ENCODE results near the gene SDK1.
"Not testable (repeated sequence)": the region's sequence is repeated elsewhere in the genome, so short reads cannot be mapped to it uniquely, and the experiment has no call there.

Gene SDK1

GRCh38 chr7:4080954-4081353, 779.9 kb downstream of the SDK1 start:
- no peak overlapping the region for H3K4me3 ChIP-seq (ENCODE audit: low read depth, low read length)

DNA sequence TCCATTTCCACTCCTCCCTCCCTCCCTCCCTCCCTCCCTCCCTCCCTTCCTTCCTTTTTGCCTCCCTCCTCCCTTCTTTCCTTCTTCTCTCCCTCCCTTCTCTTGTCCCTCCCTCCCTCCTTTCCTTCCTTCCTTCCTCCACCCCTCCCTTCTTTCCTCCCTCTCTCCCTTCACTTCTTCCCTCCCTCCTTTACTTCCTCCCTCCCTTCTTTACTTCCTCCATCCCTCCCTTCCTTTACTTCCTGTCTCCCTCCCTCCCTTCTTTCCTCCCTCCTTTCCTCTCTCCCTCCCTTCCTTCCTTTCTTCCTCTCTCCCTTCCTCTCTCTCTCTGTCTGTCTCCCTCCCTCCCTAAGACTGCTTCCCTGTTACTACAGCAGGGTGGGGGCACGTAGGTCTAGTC, 782.5 kb downstream of the SDK1 start:
- no peak overlapping the region for H3K4me3 ChIP-seq (ENCODE audit: low read depth, low read length)

- no peak overlapping the region for H3K4me3 ChIP-seq (ENCODE audit: low read depth, low read length)
These were observed 783.2 kb downstream of the SDK1 start for GRCh38 chr7:4084271-4084670.

DNA sequence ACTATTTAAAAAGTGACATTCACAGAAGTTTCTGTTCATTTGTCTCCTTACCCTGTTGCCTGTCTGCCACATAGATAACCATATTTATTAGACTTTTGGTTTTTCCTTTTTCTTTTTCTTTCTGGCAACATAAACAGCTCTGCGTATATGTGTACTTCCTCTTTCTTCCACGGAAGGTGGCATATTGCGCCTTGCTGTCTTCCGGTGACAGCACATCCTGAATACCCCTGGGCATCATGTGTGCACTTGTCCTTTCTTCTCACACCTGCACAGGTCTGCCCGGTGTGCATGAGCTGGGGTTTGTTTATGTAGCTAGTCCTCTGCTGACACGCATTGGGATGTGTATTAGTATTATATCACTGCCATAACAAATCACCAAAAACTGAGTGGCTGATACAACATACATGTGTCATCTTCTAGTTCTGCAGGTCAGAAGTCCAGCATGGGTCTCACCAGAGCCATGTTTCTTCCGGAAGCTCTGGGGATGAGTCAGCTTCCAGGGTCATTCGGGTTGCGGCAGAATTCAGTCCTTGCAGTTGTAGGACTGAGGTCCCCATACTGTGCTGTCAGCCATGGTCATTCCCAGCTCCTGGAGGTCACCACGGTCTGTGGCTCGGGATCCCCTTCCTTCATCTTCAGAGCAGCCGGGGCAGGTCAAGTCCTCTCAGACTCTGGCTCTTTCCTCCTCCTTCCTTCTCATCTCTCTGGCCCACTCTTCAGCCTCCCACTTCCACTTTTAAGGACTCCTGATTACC, 785.1 kb downstream of the SDK1 start:
- H3K4me3 ChIP-seq (ENCODE audit: low read depth, low read length): no peak overlapping the region

DNA sequence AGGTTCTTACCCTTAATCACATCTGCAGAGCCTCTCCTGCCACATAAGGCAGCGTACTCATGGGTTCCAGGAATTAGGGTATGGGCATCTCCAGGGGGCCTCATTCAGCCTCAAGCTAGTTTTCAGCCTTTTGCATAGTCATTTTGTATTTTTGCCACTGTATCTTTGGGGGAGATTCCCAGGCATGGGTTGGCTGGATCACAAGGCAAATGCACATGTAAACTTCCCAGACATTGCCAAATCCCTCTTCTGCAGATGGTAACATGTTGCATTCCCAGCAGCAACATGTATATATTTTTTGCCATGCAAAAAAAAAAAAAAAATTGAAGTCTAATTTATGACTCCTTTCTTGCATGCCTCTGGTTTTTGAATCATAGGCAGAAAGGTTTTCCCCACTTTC, 785.7 kb downstream of the SDK1 start:
- H3K4me3 ChIP-seq (ENCODE audit: low read depth, low read length): no peak overlapping the region

DNA sequence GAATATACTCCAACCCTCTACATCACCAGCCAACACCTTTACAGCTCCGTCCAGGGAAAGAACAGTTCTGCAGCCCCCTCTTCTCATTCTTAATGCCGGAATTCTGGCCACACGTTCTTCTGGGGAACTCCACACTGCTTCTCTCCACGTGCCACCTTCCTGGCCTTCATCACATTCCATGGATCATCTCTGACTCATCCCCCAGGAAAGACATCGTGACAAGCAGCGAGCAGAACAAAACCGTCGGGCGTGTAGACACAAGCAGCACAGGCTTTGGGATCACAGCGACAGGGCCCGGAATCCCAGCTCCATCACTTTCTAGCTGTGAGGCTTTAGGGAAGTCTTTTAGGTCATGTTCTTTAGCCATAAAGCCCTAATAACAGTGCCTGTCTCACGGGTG, 790.7 kb downstream of the SDK1 start:
- H3K4me3 ChIP-seq (ENCODE audit: low read depth, low read length): no peak overlapping the region

- H3K4me3 ChIP-seq (ENCODE audit: low read depth, low read length): no peak overlapping the region
These were observed 792.0 kb downstream of the SDK1 start for GRCh38 chr7:4093035-4093434.

DNA sequence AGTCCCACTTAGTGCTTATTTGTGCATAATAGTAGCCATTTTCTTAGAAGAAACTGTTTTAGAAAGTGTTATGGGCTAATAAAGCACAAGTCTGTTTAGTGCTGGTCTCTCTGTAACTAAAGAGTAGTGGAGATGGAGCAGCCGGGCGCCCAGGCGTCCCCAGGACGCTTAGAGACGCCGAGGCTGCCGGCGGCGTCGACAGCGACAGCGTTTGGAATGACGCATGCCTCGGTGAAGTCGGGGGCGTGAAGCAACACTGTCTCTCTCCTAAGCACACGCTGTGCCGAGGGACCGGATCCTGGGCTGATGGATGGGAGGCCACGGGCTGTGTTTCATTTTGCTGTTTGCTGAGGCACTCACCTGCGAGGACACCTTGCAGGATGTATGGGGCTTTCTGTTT, 792.4 kb downstream of the SDK1 start:
- no peak overlapping the region for H3K4me3 ChIP-seq (ENCODE audit: low read depth, low read length)

GRCh38 chr7:4094158-4094557, 793.1 kb downstream of the SDK1 start:
- H3K4me3 ChIP-seq (ENCODE audit: low read depth, low read length): not testable (repeated sequence)

DNA sequence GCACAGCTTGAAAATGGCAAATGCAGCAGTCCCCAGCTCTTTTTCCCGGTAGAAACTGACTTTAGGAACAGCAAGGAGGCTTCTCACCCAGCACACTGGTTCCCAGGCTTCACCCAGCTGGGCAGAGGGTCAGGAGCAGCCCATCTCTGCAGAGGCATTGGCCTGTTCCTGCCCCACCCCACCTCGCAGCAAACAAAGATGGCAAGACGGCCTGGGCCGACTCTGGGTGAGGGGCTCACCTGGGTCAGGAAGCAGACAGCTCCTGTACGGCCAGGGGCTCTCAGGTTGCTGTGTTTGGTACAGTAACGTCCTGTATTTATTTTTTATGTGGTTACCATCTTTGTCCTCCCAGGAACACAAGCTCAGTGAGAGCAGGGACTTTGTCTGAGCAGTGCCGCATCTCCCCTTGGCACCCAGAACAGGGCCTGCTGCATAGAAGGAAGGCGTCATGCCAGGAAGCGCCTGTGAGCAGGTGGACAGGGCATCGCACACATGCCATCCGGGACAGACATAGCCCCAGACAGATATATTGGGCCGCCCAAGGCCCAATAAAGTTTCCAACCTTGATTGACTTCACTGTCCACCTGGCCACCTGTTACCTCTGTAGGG, 796.1 kb downstream of the SDK1 start:
- H3K4me3 ChIP-seq (ENCODE audit: low read depth, low read length): no peak overlapping the region

GRCh38 chr7:4098169-4098568, 797.1 kb downstream of the SDK1 start:
- no peak overlapping the region for H3K4me3 ChIP-seq (ENCODE audit: low read depth, low read length)

DNA sequence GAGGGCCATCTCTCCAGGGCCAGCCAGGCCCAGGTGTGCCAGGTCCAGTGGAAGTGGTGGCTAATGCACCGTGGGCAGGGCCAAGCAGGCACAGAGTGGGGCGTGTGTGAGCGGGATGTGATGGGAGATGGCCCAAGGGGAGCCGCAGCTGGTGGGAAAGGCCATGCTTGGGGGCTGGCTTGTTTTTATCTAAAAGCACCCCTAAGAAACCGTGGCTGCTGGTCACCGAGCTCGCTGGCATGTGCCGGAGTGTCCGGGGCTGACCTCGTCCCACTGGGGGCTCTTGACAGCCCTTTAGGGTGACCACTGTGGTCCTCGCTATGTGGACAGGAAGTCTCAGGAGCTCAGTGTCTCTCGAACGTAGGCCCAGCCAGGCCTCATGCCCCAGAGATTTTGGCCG, 798.6 kb downstream of the SDK1 start:
- H3K4me3 ChIP-seq (ENCODE audit: low read depth, low read length): no peak overlapping the region

- no peak overlapping the region for H3K4me3 ChIP-seq (ENCODE audit: low read depth, low read length)
These were observed 799.1 kb downstream of the SDK1 start for GRCh38 chr7:4100148-4100547.

- no peak overlapping the region for H3K4me3 ChIP-seq (ENCODE audit: low read depth, low read length)
These were observed 799.6 kb downstream of the SDK1 start for GRCh38 chr7:4100691-4101090.

DNA sequence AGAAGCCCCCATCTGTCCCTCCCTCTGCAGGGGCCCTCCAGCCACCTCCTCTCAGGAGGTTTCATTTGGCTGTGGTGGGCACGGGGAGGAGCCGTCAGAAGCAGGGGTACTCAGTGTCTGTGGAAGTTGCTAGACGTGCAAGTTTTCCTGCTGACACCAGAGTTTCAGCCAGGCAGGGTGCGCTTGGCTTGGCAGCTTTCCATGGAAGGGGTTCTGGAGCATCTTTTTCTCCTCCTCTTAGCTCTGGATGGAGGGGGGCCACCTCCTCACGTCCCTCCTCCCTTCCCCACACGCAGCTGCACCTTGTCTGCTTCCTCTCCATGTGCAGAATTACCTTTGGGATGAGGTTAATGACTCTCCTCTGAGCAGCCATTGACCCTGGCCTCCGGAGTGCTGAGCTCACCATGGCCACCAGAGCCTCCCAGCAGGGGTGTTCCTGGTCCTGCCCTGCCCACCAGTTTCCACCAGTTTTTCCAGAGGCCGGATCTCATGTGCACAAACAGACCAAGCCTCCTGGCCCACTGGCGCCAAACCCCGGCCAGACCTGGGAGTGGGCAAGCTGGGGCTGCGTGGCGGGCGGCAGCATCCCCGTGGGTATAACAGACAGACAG, 801.3 kb downstream of the SDK1 start:
- no peak overlapping the region for H3K4me3 ChIP-seq (ENCODE audit: low read depth, low read length)

DNA sequence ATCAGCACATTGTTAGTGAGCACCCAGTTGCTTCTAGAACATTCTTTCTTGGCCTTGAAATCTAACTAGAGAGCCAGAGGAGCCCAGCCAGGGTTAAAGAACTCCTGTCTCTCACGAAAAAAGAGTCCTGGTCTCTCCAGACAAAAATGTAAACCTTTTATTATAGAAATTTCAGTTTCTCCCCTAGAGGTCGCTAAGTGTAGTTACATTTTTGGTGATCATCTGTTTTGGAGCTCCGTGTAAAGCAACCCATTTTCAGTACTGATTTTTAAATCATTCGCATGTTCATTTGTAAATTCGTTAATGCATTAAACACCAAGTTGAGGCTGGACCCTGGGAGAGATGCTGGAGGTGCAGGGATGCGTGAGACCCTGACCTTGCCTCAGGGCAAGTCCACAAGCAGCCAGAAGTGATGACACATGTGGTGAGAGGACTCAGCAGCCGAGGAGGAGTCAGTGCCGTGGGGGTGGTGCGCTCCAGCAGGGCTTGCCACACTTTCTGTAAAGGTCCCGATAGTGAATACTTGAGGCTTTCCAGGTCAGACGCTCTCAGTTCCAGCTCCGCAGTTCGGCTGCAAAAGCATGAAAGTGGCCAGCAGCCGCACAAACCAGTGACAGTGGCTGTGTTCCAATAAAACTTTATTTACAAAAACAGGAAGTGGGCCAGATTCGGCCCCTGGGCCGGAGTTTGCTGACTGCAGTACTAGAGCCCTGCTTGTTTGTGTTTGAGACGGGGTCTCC, 802.5 kb downstream of the SDK1 start:
- H3K4me3 ChIP-seq (ENCODE audit: low read depth, low read length): no peak overlapping the region

DNA sequence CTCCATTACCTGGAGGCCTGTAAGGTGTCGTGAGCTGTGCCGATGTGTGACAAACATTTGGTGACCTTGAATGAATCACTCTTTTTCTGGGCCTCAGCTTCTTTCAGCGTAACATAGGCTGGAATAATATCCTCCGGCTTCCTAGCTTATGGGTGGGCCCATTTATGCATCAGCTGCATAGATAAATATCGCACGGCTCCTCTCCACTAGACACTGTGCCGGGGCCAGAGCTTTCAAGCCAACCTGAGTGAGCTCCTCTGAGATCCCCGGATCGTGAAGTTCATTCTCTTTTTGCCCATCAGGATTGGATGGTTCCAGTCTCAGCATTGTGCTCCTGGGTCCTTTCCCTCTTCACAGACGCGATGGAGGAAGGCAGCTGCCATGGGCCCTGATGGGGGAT, 806.8 kb downstream of the SDK1 start:
- no peak overlapping the region for H3K4me3 ChIP-seq (ENCODE audit: low read depth, low read length)

GRCh38 chr7:4108951-4109350, 807.9 kb downstream of the SDK1 start:
- no peak overlapping the region for H3K4me3 ChIP-seq (ENCODE audit: low read depth, low read length)

DNA sequence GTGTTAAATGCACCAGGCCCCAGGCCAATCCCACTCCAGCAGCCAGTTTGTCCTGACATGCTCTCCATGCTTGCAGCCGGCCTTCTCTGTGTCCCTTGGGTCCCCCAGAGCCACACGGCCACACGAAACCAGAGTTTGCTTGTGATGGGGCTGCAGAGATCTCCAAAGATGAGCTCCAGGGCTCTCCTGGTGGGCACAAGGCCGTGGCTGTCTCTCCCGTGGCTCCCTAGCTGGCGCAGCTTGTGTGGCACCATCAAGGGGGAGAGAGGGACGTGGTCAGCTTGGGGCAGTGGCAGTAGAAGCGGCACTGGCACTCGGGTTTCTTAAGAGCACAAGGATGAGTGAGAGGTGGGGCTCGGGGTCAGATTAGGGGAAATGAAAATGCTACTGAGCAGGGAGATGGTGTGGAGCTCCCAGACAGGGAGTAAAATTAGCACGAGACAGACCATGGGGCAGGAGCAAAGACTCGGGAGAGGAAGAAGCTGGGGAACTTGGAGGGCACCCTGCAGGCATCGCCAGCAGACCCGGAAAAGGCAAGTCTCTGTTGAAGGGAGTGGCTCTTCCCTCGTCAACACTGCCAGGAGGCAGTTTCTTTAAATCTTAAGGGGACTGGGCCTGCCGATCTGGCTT, 808.5 kb downstream of the SDK1 start:
- no peak overlapping the region for H3K4me3 ChIP-seq (ENCODE audit: low read depth, low read length)

GRCh38 chr7:4110438-4110837, 809.4 kb downstream of the SDK1 start:
- H3K4me3 ChIP-seq (ENCODE audit: low read depth, low read length): no peak overlapping the region

GRCh38 chr7:4111166-4111565, 810.1 kb downstream of the SDK1 start:
- no peak overlapping the region for H3K4me3 ChIP-seq (ENCODE audit: low read depth, low read length)

Data from iPS-11a (cell line).